ENCODE measurements around the gene UQCRQ.

UQCRQ gene

GRCh38 chr5:132866342-132867045 lies at the start of gene UQCRQ, which contains the start of gene GDF9:
TSS of gene UQCRQ (plus strand) at chr5:132866642. CDS start at chr5:132866882, 240 bp downstream.
TSS of gene GDF9 (minus strand) at chr5:132866469. CDS start at chr5:132864533, 1,936 bp downstream.
- DNase-seq: peak; percentile 81

GRCh38 chr5:132817011-132817410 lies 49.4 kb upstream of the UQCRQ start:
- DNase-seq: no peak

- no peak for DNase-seq
These were observed 47.0 kb upstream of the UQCRQ start for GRCh38 chr5:132819468-132819867.

GRCh38 chr5:132820162-132820754 lies 46.2 kb upstream of the UQCRQ start:
- peak; percentile 38 for DNase-seq

- no peak for DNase-seq
These were observed 45.1 kb upstream of the UQCRQ start for GRCh38 chr5:132821350-132821749.

- DNase-seq: no peak
These were observed 44.7 kb upstream of the UQCRQ start for GRCh38 chr5:132821791-132822190.

GRCh38 chr5:132822650-132823480 lies 43.6 kb upstream of the UQCRQ start:
- DNase-seq: no peak

GRCh38 chr5:132823481-132824050 lies 42.9 kb upstream of the UQCRQ start:
- no peak for DNase-seq

GRCh38 chr5:132824426-132824825 lies 42.0 kb upstream of the UQCRQ start:
- DNase-seq: no peak

GRCh38 chr5:132825033-132825833 lies 41.2 kb upstream of the UQCRQ start:
- no peak for DNase-seq

- no peak for DNase-seq
These were observed 40.5 kb upstream of the UQCRQ start for GRCh38 chr5:132825834-132826391.

GRCh38 chr5:132826424-132827082 lies 39.9 kb upstream of the UQCRQ start:
- no peak for DNase-seq

- DNase-seq: no peak
These were observed 38.3 kb upstream of the UQCRQ start for GRCh38 chr5:132827943-132828673.

- no peak for DNase-seq
These were observed 37.5 kb upstream of the UQCRQ start for GRCh38 chr5:132828846-132829494.

GRCh38 chr5:132829742-132830435 lies 36.6 kb upstream of the UQCRQ start:
- no peak for DNase-seq

GRCh38 chr5:132830436-132831094 lies 35.9 kb upstream of the UQCRQ start, which contains the start of gene SHROOM1:
TSS of gene SHROOM1 (minus strand) at chr5:132830647. CDS start at chr5:132826140, 4,507 bp downstream.
- DNase-seq: no peak

- no peak for DNase-seq
These were observed 35.2 kb upstream of the UQCRQ start for GRCh38 chr5:132831095-132831860.

- no peak for DNase-seq
These were observed 33.8 kb upstream of the UQCRQ start for GRCh38 chr5:132832612-132833011.
